ENCODE measurements around the gene LAMC2.

DNA sequence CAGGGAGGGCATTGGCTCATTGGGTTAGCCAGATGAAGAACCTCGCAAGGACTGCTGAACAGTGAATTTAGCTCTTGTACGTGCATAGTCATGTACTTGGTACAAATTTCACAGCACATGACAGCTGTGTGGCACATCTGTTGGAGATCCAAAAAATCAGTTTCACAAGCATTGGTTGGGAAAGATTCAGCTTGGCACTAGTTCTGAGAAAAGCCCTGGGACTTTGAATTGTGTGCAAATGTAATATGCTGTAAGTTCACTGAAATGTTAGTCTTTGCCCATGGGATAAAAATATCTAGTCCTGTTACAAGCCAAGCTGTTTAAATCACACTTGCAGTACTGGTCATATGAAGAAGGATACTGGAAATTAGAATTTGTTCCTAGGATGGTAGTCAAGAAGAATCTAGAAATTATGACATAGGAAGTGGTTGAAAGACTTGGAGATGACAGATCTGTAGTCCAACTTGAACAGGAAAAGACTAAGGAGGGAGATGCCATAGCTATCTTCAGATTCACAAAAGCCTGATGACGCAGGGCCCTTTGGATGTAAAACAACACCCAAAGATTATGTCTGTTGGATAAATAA is 19.2 kb downstream of the LAMC2 start:
- TF ChIP-seq, protein P1, sequence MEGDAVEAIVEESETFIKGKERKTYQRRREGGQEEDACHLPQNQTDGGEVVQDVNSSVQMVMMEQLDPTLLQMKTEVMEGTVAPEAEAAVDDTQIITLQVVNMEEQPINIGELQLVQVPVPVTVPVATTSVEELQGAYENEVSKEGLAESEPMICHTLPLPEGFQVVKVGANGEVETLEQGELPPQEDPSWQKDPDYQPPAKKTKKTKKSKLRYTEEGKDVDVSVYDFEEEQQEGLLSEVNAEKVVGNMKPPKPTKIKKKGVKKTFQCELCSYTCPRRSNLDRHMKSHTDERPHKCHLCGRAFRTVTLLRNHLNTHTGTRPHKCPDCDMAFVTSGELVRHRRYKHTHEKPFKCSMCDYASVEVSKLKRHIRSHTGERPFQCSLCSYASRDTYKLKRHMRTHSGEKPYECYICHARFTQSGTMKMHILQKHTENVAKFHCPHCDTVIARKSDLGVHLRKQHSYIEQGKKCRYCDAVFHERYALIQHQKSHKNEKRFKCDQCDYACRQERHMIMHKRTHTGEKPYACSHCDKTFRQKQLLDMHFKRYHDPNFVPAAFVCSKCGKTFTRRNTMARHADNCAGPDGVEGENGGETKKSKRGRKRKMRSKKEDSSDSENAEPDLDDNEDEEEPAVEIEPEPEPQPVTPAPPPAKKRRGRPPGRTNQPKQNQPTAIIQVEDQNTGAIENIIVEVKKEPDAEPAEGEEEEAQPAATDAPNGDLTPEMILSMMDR (optimal IDR thresholded peaks at IDR 0.05 in 1 of 3, IDR thresholded peaks at IDR 0.05 in 1 of 3, conservative IDR thresholded peaks at IDR 0.05 in 1 of 3; ENCODE audit: extremely low read depth in 1 of 3, insufficient read depth in 2 of 3, low read length in 3 of 3): no peak
- TF ChIP-seq EZH2 (IDR thresholded peaks at IDR 0.05; ENCODE audit: low read length): no peak
